ENCODE measurements around the gene ME3.
"Not testable (repeated sequence)": the region's sequence is repeated elsewhere in the genome, so short reads cannot be mapped to it uniquely, and the experiment has no call there.

The ME3 gene

DNA sequence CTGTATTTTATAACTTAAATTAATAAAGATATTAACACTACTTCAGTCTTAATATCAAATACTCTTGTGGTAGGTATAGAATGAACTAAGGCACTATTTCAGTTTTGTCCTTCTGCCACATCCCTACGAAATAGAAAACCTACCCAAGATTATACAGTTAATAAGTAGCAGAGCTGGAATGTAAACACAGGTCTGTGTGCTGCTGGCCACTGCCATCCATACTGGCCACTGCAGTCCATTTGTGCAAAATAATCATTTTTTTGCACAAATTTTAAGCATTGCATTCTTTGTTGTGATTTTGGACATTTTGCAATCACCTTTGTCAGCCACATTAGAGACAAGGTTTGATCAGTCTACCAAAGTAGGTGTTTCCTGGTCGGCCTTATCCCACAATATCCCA, 91.9 kb downstream of the ME3 start:
- no peak for DNase-seq

DNA sequence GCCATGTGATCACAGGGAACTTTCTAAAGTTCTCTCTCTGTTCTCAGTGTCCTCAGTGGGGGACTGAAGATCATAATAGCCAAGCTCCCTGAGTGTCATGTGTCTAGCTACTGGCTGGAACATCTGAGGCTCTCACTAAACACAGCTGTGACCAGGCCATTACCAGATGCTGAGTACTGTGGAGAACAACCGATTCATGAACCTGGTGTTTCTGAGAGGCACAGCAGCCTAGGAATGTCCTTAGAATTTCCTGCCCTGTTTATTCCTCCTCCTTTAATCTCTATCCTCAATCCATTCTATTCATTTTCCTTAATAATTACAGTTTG, 93.0 kb downstream of the ME3 start:
- no peak for DNase-seq

DNA sequence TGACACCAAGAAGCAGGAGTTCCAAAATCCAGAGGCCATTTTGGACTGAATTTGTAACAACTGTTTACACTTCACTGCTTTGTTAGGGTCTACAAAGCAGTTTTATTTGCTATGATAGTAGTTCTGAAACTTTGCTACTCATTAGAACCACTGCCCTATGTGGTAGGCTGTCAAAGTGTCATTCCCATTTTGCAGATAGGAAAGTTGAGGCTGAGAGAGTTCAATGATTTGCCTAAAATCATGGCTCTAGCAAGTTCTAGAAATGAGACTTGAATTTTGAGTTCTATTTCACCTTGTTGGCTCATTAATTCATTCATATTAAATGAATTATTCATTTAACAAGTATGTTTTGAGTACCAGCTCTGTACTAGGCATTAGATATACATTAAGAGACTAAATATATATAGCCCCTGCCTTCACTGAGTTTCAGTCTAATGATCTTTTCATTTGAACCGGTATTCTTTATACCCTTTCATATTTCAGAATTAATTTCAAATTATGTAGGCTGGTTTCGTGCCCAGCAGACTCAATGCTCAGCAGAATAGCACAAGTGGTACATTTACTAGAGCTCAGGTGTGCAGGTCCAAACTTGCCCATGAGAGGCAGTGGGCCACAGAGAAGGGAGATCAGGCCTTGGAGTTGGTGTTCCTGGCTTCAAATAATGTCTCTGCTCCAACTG, 93.5 kb downstream of the ME3 start:
- DNase-seq = no peak

DNA sequence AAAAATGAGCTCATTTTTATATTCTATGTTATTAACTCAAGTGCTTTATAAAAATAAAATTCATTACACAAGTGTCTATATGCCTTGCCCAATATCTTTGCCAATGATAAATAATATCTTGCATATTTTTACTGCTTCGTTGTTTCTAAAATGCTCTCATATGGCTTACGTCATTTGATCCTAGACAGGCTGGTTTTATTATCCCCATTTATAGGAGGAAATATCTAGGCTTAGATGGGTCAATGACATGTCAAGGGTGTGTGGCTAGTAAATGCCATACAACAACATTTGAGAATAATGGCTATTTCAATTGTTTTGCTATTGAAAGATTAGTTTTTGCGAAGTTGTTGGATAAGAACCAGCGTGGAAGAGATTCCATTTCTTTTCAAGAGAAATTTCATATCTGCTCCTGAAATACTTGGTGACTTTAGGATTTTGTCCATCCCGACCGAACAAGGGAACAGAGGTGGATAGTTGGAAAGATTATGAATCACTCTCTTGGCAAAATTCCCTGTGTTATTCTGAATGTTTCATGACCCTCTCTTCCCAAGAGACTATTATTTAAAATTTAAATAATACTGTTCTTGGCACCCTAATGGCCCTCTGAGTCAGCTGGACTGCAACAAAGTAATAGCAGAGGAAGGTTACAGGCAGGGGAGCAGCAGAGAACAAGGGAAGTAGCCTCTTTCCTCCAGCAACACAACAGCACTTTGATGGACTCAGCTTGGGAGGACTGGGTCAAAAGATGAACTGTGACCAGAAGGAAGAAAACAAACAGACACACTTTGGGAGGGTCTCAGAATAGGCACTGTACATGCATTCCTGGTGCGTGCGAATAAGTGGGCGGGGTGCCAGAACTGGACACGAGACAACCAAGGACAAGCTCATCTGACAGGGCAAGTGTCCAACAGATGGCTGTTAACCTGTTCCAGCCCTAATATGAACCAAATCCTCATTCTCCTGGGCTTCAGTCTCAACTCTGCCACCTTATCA, 94.5 kb downstream of the ME3 start:
- no peak for DNase-seq

DNA sequence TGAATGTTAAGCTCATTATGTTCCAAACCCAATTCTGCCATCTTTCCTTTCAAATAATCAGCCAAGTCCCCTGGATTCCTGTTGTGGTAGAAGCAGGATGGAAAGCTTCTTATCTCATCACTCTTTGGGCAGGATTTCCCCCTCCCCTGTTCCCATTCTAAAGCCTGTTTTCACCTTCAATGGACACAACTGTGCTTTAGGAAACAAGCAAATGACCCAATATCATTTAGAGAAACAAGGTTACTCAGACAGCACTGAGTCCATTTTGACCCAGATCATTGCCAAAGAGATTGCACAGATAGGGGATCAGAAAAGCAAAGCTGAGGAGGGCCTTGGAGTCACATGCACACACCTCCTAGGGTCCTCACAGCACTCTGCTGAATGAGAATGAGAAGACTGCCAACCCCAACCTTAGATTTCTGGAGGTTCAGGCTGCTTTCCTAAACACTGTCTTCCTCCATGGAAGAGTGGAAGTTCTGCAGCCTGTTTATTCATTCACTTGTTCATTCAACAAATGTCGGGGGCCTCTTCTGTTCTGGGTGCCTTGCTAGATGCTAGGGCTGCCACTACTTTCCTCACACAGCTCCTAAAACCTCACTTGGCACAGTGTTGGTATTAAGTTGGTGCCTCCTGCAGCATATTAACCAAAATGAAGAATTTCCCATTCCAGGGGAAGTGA, 95.3 kb downstream of the ME3 start:
- DNase-seq = no peak

DNA sequence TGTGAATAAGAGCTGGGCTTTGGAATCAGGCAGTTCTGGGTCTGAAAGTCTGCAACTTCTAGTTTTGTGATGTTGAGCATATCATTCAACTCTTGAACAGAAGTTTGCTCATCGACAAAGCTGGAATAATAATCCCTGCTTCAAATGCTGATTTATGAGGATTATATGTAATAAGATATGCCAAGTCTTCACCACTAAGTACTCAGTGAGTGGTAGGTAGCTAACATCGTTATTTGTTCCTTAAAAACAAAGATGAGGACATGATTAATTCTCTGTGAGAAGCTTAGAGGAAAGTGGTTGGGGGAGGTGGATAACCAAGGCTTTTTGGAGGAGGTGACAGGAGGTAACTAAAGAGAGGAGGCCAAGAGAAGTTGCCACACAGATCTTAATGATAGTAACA, 96.5 kb downstream of the ME3 start:
- DNase-seq = no peak

DNA sequence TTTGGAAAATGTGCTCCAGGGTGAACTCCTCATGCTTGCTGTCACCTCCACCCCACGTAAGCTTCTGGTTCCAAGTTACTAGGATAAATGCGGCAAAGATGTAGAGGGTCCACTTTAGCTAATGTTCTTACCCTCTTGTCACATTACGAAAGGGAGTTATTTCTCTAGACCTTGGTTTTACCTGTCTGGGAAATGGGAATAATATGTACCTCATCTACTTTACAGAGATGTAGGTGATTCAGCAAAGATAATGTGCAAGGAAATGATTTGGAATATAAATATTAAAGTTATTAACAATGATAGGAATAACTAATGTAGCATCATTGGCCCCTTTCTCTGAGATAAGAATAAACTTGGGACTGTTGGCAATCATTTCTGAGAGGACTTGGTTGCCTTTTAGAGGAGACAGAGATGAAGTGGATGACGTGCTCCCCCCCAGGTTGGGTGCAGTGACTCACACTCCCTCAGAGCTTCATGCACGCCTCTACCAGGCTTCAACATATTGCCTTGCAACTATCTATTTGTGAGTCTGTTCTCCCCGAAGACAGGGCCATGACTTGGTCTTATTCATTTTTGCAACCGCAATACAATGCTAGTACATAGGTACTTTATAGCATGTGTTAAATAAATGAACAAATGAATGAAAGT, 97.1 kb downstream of the ME3 start:
- no peak for DNase-seq

DNA sequence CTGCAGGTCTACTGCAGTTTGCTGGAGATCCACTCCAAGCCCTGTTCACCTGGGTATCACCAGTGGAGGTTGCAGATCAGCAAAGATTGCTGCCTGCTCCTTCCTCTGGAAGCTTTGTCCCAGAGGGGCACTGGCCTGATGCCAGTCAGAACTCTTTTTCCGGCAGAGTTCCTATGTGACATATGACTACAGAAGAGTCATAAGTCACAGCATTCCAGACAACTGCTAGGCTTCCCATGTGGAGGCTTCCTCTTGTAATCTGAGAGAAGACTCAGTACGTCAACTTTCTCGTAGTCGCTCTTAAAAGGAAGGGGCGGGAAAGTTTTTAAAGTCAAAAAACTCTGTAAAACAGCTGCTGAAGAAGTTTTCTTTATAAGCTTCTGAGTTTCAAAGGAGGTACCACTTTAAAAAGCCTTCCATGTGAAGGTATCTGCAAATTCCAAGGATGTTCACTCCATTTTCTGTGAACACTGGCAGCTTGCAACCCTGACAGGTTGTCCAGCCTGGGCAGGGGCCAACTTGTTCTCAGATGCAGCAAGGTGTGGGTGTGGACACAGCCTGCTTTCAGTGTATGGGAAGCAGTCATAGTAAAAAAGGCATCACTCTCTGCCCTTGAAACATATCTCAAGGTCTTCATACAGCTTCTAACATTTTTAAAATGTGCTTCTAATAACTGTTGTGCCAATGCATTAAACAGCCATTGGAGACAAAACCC, 97.8 kb downstream of the ME3 start:
- DNase-seq = no peak

DNA sequence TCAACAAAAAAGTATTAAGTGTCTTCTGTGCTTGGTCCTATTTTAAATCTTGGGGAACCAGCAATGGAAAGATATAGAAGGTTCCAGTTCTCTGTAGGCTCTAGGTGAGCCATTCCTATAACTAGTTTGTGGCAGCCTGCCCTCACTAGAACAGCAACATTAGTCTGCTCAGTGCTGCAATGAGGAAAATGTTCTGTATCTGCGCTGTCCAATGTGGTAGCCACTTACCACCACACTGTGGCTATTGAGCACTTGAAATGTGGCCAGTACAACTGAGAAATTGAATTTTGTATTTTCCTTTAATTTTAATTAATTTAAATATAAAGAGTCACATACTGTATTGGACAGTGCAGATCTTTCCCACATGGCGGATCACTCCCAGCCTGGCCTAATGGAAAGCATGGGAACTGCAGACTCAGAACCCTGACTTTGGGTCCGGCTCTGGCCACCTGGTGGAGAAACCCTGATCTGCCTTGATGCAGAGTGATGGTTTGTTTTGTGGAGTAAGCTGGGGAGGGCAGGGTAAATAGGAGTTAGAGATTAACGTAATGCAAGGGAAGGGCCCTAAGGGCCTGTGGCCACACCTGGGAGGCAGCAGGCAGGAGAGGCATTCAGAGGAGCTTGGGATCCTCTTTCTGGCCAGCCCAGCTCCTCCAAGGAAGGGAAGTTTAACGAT, 101.0 kb downstream of the ME3 start:
- DNase-seq = no peak

DNA sequence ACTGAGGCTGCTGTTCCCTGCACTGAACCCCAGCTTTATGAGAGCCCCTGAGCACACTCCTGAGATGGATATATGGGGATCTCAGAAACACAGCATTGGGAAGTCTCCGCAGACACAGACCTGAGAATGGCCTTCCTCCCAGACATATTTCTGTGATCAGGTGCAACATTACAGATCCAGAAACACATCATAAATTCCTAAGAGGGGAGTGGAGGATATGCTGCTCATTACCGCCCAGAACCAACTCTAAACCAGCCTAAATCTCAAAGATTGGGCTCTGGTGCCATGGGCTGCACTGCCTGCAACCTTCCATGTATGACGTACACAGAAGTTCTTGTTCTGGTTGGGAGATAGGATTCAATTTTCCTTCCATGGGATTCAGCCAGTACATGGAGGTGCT, 102.0 kb downstream of the ME3 start:
- no peak for DNase-seq

DNA sequence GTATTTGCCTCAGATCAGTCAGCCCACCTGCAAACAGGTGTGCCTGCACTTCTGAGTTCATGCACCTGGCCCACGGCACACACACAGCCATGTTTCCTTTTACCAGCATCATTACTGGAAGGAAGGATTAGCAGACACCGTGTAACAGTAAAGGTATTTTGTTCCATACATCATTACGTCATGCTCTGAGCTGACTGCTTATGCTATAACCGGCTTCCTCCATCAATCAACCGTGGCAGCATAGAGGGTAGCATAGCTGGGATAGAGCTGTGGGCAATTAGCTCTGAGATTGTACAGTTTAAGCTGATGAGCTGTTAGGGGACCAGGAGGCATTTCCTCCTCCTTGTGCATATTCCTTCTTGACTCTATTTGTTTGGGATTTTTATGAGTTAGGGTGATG, 102.4 kb downstream of the ME3 start:
- no peak for DNase-seq

DNA sequence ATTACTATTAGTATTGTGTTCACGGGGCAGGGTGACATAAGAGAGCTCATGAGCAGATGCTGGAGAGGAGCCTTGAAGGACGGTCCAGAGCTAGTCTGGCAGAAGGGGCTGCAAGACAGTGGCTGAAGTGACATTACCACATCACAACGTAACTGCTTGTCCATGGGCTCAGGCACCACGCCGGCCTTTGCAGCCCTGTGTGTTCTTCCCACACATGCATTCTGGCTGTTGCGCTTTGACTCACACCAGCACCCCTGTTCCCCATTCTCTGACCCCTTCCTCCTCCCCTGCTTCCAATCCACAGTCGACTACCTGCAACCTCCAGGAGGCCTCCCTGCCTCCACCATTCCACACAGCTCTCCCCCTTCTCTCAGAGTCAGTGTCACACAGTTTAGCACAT, 103.3 kb downstream of the ME3 start:
- no peak for DNase-seq

DNA sequence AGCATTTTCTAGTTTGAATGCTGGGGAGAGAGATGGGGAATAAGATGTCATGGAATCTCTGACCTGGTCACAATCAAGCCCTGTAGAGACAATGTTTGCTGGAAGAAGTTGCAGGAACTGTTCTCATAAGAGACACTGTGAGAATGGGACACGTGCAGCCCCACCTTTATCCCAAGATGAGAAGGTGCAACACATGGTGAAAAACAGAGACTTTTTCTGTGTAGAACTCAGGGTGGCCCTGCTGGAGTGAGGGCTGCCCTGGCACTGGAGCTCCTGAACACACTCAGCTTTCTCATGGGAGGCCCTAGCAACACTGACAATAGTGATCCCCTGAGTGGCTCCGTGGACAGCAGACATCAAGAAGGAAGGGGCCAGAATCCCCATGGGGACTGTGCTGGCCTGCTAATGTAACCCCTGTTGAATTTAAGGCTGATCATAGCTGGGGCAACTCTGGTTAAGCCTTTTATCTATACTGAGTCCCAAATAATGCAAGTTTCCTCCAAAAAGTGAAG, 106.6 kb downstream of the ME3 start:
- DNase-seq = no peak

DNA sequence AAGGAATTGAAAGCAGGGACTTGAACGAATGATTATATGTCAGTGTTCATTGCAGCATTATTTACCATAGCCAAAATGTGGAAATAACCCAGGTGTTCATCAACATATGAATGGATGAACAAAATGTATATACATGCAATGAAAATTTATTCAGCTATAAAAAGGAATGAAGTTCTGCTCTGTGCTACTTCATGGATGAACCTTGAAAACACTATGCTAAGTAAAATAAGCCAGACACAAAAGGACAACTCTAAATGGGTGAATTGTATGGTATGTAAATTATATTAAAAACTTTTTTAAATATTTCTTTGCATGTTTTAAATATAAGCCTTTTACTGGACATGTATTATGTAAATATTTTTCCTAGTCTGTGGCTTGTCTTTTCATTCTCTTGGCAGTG, 107.0 kb downstream of the ME3 start:
- DNase-seq = no peak

DNA sequence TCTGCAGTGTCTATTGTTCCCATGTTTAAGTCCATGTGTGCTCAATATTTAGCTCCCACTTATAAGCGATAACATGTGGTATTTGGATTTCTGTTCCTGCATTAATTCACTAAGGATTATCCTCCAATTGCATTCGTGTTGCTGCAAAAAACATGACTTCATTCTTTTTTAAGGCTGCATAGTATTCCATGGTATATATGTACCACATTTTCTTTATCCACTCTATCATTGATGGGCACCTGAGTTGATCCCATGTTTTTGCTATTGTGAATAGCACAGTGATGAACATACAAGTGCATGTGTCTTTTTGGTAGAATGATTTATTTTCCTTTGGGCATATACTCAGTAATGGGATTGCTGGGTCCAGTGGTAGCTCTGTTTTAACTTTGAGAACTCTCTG, 109.6 kb downstream of the ME3 start:
- DNase-seq = not testable (repeated sequence)

DNA sequence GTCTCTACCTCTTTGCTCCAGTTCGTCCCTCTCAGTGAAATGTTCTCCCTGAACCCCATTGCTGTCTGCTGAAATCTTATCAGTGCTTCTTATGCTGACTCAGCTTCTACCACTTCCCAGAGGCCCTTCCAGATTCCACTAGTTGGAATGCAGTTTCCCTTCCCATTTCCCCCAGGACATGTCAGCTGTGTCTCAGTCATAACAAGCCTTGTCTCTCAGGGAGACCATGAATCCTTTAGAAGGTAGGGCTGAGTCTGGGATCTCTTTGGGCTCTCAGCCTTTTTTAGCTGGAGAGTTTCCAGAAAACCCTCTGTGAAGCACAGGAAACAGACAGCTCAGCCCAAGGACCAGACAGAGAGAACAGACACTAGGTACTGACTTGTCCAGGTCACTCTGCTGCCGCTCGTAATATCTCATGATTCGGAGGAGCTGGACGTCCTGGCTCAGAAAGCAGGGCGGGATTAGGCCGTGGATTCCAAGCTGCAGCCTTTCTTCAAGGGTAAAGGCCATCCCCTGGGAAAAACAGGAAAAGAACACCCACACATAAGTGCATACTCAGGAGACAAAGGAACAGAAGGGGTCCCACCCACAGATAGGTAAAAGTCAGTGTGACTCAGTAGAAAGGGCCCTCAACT, 113.0 kb downstream of the ME3 start:
- no peak for DNase-seq

DNA sequence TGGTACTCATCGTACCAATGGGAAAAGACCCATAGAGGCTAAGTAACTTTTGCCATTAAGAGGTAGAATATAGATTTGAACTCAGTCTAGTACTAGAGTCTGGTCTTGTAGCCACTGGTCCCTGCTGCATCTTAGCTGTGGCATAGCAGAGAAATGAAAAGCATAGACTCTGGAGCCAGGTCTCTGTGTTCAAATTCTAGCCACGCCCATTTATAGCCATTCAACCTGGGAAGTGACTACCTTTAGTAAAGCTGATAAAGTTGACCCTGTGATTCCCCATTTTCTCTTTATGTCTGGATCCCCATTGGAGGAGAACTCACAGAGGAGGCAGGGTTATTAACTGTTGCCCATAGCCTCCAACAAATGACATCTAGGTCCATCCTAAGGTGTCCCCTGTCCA, 113.6 kb downstream of the ME3 start:
- no peak for DNase-seq

DNA sequence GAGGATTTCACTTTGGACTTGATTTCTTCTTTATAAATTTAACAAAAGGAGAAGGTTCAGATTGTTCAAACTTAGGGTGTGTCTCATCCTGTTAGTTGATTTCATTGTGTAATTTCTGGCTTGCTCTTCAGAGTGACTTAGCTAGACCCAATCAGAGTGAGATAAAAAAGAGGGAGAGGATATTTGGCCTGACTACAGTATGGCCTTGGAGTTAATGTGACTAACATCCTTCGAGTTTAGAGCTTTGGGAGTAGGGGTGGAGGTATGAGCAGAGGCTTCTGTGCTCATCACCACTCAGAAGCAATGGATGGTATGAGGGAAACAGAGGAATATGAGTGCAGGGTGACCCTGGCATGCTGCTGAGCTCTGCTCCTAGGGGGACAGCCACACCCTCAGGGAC, 114.2 kb downstream of the ME3 start:
- no peak for DNase-seq

DNA sequence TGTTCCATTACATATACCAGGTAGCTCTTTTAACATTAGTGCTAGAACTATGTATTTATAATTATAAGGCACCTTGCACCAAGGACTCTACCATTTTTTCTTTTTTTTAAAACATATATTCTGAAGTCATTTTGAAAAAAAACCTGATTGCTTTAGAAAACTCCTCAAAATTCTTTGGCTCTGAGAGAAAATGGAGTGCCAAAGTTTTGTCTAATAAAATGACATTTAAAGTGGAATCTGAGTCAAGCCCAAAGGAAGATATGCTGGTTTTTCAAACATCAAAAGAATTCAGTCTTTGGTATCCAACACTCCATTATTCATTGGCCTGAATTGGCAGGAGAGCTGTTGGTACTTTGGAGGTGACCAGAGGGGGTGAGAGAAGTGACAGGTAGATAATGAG, 116.5 kb downstream of the ME3 start:
- DNase-seq = no peak

DNA sequence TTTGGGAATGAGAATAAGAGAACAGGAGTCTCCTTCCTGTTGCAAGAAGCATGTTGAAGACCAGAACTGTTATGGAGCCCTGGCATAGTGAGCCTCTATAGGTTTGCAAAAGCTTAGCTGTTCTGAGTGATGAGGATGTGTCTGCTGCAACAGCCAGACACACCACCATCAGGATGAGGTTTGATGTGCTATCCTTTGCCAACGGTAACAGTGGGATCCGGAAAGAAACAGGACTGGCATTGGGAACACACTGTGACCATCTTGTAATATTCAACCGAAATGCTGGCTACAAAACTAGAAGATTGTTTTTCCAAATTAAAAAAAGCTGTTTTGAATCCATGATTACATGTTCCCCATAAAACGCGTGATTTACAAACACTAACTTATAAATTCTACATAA, 117.0 kb downstream of the ME3 start:
- DNase-seq = no peak

DNA sequence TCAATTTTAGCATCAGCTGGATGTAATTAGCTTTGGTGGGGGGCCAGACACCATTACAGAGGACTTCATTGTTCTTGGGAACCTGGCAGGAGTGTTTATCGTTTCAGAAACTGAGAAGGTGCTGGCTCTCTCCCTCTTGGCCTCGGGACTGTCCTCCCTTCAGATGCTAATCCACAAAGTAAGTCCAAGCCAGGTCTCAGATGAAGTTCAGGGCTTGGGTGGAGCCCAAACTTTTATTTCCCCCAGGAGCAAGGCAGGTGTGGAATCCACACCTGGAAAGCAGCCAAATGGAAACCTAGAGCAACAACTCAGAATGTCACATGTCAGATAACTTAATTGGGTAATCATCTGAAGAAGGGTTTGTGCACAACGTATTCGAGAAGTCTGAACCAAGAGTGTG, 119.2 kb downstream of the ME3 start:
- no peak for DNase-seq
